NCI-H345 (cell line): ENCODE measurements around the gene PSMA7.

ENCODE experiments used
- DNase-seq: peaks from one replicate; lab custom pipeline; 2025; lab: John Stamatoyannopoulos, UW

Gene PSMA7

GRCh38 chr20:62171245-62171644, 28.1 kb upstream of the PSMA7 start:
- no peak for DNase-seq

- no peak for DNase-seq
Observed at GRCh38 chr20:62170536-62170935, 27.3 kb upstream of the PSMA7 start.

- DNase-seq = no peak
Observed at GRCh38 chr20:62168890-62169435, 25.8 kb upstream of the PSMA7 start.

- no peak for DNase-seq
Observed at GRCh38 chr20:62168061-62168460, 24.9 kb upstream of the PSMA7 start.

- DNase-seq = no peak
Observed at GRCh38 chr20:62167474-62167873, 24.3 kb upstream of the PSMA7 start.

- DNase-seq = no peak
Observed at GRCh38 chr20:62165762-62166399, 22.7 kb upstream of the PSMA7 start.

GRCh38 chr20:62164879-62165761, 21.9 kb upstream of the PSMA7 start:
- DNase-seq = no peak

- no peak for DNase-seq
Observed at GRCh38 chr20:62163986-62164762, 21.0 kb upstream of the PSMA7 start.

- DNase-seq = no peak
Observed at GRCh38 chr20:62163485-62163865, 20.3 kb upstream of the PSMA7 start.

GRCh38 chr20:62162765-62163484, 19.7 kb upstream of the PSMA7 start:
- no peak for DNase-seq

GRCh38 chr20:62161347-62161746, 18.2 kb upstream of the PSMA7 start:
- DNase-seq = no peak

GRCh38 chr20:62160876-62161275, 17.7 kb upstream of the PSMA7 start:
- DNase-seq = no peak

- no peak for DNase-seq
Observed at GRCh38 chr20:62160253-62160652, 17.1 kb upstream of the PSMA7 start.

- DNase-seq = no peak
Observed at GRCh38 chr20:62159839-62160238, 16.6 kb upstream of the PSMA7 start.

GRCh38 chr20:62159052-62159451, 15.9 kb upstream of the PSMA7 start:
- no peak for DNase-seq

- DNase-seq = no peak
Observed at GRCh38 chr20:62158541-62158940, 15.3 kb upstream of the PSMA7 start.

- no peak for DNase-seq
Observed at GRCh38 chr20:62158088-62158400, 14.8 kb upstream of the PSMA7 start.

- no peak for DNase-seq
Observed at GRCh38 chr20:62157387-62158087, 14.3 kb upstream of the PSMA7 start.

- peak; percentile 37 for DNase-seq
Observed at GRCh38 chr20:62156592-62157386, 13.6 kb upstream of the PSMA7 start.

- no peak for DNase-seq
Observed at GRCh38 chr20:62156254-62156556, 13.0 kb upstream of the PSMA7 start.
